ES-I3 (cell line): Measurements from ENCODE around the gene EXOC7.
"Not testable (repeated sequence)": the region's sequence is repeated elsewhere in the genome, so short reads cannot be mapped to it uniquely, and the experiment has no call there.

Experiments used
- H3K36me3 ChIP-seq: 2 replicates; pipeline ENCODE4 v1.6.1; 2013; ENCODE audit warnings: mild to moderate bottlenecking, low read length, control low read depth, moderate library complexity; ENCODE audit not compliant: insufficient read depth
- H3K4me1 ChIP-seq: 2 replicates; pipeline ENCODE4 v1.6.1; 2013; ENCODE audit warnings: mild to moderate bottlenecking, control low read depth, low read length; ENCODE audit not compliant: insufficient read depth
- H3K9ac ChIP-seq: 2 replicates; pipeline ENCODE4 v1.6.1; 2013; ENCODE audit warnings: low read depth, mild to moderate bottlenecking, low read length, moderate library complexity
- H3K9me3 ChIP-seq: 2 replicates; pipeline ENCODE4 v1.6.1; 2013; ENCODE audit warnings: mild to moderate bottlenecking, low read length, moderate library complexity; ENCODE audit not compliant: control insufficient read depth, insufficient read depth

The EXOC7 gene

DNA sequence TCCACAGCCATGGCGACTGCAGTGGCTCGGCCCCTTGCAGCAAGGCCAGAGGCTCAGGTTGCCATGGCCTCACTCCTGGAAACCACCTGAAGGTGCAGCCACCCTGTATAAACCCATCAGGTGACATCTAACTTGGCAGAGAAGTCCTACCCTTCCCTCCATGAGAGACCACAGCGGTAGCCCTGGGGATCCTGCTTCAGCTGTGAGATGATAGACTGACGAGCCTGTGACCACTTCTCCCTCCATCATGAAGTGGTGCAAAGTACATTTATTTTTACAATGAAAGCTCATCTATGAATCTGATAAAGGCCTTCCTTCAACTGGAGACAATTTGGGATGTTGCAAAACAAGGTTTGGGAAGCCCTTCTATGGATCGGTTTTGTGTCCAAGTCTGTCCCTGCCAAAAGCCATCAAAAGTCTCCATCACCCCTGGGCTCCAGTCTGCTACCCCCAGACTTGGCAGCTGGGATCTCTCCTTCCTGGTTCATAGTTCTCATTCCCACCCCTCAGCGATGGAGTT, 22.8 kb downstream of the EXOC7 start:
- no peak overlapping the region for H3K9ac ChIP-seq

DNA sequence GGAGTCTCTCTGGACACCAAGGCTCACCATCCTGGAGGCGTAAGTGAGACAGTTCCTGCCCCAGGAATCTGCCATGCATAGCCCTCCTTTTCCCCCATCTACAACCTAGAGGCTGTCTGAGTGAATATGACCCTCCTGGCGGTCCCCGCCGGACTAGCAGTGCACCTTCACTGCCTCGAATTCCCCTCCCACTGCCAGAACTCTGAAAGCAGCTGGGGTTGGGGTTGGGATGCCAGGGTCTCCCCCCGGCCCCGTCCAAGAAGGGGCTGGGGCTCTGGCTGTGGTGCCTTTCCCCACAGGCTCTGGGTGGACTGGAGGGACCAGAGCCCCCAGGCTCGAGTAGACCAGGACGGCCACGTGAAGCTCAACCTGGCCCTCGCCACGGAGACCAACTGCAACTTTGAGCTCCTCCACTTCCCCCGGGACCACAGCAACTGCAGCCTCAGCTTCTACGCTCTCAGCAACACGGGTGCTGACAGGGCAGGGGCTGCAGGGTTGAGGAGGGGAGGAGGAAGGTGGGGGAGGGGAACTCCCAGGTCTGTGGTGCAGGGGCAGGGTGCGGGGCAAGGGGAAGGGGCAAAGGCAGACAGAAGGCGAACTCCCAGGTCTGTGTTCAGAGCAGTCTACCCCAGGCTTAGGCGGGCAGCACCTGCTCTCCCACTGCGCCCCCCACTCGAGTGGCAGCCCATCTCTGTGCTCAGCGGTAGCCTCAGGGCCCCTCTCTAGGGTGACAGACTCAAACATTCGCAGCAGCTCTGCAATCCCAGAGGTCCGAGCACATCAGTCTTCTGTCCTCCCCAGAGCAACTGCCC, 23.4 kb downstream of the EXOC7 start:
- Histone ChIP-seq H3K9ac (0 out of 2 replicates have a peak overlapping the region, but pooled peaks have one; percentile 4), H3K4me1 (peaks cover 16% of the 10 kb centered on the region; the same call in 1 of the 2 replicates), H3K36me3 (peaks cover 15% of the 10 kb centered on the region; the same call in 1 of the 2 replicates)

More for the DNA sequence above, 22.8 kb downstream of the EXOC7 start:
- H3K9me3 ChIP-seq = no peaks in the 10 kb centered on the region
- peaks cover 20% of the 10 kb centered on the region for H3K36me3 ChIP-seq
- peaks cover 16% of the 10 kb centered on the region; the same call in 1 of the 2 replicates for H3K4me1 ChIP-seq

DNA sequence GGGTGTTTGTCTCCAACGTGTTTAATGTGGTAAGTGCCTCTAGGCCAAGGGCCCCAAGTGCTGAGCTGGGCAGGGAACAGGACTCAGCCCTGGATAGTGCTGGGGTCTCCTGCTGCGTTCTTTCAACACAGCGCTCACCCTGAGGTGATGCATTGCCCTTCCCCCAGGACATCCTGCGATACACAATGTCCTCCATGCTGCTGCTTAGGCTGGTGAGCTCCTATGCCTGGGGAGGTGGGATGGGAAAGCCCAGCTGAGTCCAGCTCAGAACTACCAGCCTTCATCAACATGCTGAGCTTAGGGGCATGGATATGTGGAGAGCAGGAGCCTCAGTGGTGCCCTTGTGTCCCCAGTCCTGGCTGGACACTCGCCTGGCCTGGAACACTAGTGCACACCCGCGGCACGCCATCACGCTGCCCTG, 24.0 kb downstream of the EXOC7 start:
- H3K4me1 ChIP-seq = peaks cover 16% of the 10 kb centered on the region; the same call in 1 of the 2 replicates
- H3K9ac ChIP-seq = 0 out of 2 replicates have a peak overlapping the region, but pooled peaks have one; percentile 4
- H3K9me3 ChIP-seq = no peaks in the 10 kb centered on the region
- peaks cover 9% of the 10 kb centered on the region; the same call in 1 of the 2 replicates for H3K36me3 ChIP-seq

More for the DNA sequence above, 23.4 kb downstream of the EXOC7 start:
- no peaks in the 10 kb centered on the region for H3K9me3 ChIP-seq

DNA sequence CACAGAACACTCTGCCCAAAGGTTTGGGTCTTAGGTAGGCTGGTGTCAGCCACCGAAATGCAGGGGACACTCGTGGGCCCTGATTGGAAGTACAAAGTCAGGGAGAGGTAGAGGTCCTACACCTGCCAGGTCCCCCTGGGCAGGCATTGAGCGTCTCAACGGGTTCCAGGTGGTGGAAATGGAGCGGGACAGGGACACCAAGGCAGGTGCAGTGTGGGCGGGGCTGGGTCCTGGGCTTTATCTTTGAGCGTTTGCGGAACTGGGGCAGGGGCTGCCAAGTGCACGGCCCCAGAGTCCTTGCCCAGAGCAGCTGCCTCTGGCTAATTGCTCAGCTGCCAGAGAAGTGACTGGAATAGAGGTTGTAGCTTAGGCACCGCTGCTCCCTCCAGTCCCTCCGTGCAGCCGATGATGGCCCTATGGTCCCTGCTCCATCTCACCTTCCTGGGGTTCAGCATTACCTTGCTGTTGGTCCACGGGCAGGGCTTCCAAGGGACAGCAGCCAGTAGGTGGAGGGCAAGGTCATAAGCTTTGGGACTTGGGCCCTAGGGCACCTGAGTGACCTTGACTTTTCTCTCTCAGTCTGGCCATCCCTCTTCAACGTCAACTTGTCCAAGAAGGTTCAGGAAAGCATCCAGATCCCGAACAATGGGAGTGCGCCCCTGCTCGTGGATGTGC, 24.6 kb downstream of the EXOC7 start, which contains the start of gene ZACN:
TSS of gene ZACN (plus strand) at position 323 of the 675 bp plus-strand sequence. CDS start at position 406, 83 bp downstream.
- 0 out of 2 replicates have a peak within 1 kb of the TSS, but pooled peaks have one; percentile 4 for H3K9ac ChIP-seq
- 0 out of 2 replicates have a peak, but pooled peaks cover 5% of the 10 kb centered on the region for H3K36me3 ChIP-seq
- peaks cover 16% of the 10 kb centered on the region; the same call in 1 of the 2 replicates for H3K4me1 ChIP-seq
- no peaks in the 10 kb centered on the region for H3K9me3 ChIP-seq

DNA sequence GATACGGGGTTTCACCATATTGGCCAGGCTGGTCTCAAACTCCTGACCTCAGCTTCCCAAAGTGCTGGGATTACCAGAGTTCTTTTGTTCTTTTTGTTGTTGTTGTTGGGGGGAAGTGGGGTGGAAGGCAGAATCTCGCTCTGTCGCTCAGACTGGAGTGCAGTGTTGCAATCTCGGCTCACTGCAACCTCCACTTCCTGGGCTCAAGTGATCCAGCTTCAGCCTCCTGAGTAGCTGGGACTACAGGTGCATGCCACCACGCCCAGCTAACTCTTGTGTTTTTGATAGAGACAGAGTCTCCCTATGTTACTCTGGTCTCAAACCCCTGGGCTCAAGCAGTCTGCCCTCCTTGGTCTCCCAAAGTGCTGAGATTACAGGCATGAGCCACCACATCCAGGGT, 25.2 kb downstream of the EXOC7 start:
- not testable (repeated sequence) for H3K9me3 ChIP-seq, H3K36me3 ChIP-seq, H3K9ac ChIP-seq
- H3K4me1 ChIP-seq = peaks cover 16% of the 10 kb centered on the region; the same call in 1 of the 2 replicates

DNA sequence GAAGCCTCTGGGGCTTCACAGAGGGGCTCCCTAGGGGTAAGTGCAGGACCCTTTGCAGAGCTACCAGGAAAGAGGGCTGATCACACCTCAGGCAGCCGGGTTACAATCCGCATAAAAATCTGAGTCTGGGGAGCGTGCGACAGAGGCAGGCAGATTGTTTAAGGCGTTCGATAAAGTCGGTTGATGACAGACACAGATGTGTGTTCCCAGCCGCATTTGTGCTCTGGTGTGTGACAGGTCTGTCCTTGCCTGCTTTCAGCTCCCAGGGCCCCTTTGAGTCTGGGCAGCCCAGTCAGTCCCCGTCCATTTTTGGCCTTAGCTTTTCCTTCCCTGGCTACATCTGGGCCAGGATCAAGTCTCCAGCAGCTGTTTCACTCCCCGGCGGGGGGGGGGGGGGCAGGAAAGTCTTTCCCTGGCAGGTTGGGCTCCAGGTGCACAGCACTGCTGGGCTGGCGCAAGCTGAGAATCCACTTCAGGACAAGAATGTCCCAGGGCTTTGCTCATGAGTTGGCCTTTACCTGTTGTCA, 25.9 kb downstream of the EXOC7 start:
- no peak overlapping the region for H3K9ac ChIP-seq
- H3K36me3 ChIP-seq = 0 out of 2 replicates have a peak, but pooled peaks cover 3% of the 10 kb centered on the region
- H3K4me1 ChIP-seq = peaks cover 16% of the 10 kb centered on the region; the same call in 1 of the 2 replicates
- no peaks in the 10 kb centered on the region for H3K9me3 ChIP-seq

DNA sequence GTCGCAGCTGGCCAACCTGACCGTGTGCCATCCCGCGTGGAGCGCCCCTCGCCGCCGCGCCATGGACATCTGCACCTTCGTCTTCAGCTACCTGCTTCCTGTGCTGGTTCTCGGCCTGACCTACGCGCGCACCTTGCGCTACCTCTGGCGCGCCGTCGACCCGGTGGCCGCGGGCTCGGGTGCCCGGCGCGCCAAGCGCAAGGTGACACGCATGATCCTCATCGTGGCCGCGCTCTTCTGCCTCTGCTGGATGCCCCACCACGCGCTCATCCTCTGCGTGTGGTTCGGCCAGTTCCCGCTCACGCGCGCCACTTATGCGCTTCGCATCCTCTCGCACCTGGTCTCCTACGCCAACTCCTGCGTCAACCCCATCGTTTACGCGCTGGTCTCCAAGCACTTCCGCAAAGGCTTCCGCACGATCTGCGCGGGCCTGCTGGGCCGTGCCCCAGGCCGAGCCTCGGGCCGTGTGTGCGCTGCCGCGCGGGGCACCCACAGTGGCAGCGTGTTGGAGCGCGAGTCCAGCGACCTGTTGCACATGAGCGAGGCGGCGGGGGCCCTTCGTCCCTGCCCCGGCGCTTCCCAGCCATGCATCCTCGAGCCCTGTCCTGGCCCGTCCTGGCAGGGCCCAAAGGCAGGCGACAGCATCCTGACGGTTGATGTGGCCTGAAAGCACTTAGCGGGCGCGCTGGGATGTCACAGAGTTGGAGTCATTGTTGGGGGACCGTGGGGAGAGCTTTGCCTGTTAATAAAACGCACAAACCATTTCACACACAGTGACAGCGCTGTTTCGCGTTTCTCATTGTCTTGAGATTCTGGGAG, 26.6 kb downstream of the EXOC7 start:
- Histone ChIP-seq H3K36me3 (no peaks in the 10 kb centered on the region), H3K9me3 (no peaks in the 10 kb centered on the region), H3K4me1 (peaks cover 16% of the 10 kb centered on the region; the same call in 1 of the 2 replicates), H3K9ac (peak overlapping the region; percentile 13; the same call in 1 of the 2 replicates)

DNA sequence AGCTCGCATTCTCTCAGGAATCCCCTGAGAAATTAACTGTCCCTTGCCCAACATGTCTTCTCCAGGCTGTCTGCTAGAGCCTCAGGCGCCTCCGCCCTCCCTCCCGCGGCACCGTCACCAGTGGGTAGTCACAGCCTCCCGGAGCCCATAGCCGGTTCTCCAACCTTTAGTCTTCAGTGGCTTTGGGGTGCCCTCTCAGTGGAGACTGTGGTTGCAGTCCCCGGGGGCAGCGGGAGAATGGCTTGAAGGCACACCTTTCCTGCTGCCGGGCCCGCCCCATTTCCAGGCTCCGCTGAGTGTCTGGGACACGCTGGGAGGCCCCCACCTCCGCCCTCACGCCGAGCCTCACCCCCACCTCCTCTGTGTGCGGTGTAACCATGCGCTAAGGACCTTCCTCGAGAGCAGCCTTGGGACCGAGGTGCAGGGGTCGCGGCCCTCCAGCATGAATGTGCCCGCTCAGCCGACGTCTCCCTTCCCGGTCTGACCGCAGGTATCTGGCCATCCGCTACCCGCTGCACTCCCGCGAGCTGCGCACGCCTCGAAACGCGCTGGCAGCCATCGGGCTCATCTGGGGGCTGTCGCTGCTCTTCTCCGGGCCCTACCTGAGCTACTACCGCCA, 27.3 kb downstream of the EXOC7 start:
- Histone ChIP-seq H3K4me1 (peaks cover 16% of the 10 kb centered on the region; the same call in 1 of the 2 replicates), H3K9me3 (no peaks in the 10 kb centered on the region)

DNA sequence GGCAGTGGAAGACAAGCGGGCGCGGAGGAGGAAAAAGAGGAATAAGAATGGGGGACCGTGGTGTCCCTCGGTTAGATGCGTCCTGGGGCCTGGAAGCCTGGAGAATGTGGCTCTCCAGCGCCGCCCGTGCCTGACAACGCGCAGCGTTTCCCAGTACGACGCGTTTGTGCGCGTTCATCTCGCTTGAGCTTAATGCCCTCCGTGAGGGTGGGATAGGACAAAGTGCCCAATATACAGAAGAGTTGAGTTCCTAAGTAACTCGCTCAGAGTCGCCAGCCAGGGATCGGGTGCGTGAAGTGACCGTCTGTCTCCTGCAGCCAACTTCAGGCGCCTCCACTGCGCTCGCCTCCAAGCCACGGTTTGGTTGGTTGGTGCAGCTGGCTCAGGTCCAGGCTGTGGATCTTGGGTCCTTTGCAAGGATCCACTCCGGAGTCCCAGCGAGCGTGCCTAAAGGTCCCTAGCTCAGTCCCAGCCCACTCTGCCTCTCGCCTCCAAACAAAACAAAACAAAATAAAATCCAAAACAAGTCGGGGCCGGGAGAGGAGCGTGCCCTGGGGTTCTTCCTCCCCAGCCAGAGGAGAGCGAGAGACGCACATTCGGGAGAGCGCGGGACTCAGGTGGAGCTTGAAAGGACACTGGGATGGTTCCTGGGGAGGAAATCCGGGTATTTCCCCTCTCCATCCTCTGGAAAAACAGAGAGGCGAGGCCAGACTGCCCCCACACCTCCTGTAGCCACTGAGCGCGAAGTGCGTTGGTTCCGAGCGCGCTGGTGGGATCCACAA, 28.0 kb downstream of the EXOC7 start:
- H3K9me3 ChIP-seq = no peaks in the 10 kb centered on the region
- peak overlapping the region; percentile 30; the same call in 1 of the 2 replicates for H3K9ac ChIP-seq
- H3K36me3 ChIP-seq = no peaks in the 10 kb centered on the region
- H3K4me1 ChIP-seq = peaks cover 14% of the 10 kb centered on the region

More for the DNA sequence above, 27.3 kb downstream of the EXOC7 start:
- H3K9ac ChIP-seq = peak overlapping the region; percentile 30; the same call in 1 of the 2 replicates
- no peaks in the 10 kb centered on the region for H3K36me3 ChIP-seq

DNA sequence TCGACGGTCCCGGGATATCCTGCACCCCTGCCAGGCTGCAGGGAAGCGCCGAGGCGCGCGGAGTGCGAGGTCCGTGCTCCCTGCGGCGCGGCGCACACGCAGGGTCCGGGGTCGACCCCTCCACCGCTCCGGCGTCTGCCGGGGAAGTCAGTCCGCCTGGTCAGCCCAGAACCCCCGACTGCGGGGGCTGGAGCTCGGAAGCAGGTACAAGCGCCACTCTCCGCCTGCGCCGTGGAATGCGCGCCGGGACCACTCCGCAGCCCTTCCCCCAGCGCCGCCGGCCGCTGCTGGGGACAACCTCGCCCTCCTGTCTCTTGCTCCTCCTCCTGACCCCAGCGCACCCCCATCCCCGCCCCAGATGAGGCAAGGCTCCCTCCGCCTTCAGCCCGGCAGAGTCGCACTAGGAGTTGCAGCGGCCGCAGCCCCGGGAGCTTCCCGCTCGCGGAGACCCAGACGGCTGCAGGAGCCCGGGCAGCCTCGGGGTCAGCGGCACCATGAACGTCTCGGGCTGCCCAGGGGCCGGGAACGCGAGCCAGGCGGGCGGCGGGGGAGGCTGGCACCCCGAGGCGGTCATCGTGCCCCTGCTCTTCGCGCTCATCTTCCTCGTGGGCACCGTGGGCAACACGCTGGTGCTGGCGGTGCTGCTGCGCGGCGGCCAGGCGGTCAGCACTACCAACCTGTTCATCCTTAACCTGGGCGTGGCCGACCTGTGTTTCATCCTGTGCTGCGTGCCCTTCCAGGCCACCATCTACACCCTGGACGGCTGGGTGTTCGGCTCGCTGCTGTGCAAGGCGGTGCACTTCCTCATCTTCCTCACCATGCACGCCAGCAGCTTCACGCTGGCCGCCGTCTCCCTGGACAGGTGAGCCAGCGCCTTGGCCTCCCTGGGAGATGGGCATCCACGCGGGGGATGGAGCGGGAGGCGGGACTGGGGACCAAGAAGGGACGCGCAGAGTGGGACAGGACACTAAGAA, 28.9 kb downstream of the EXOC7 start, which contains the start of gene GALR2:
TSS of gene GALR2 (plus strand) at position 392 of the 974 bp plus-strand sequence. CDS start at position 495, 103 bp downstream.
- Histone ChIP-seq H3K36me3 (no peaks in the 10 kb centered on the region), H3K9me3 (no peaks in the 10 kb centered on the region), H3K4me1 (peaks cover 10% of the 10 kb centered on the region), H3K9ac (peak within 1 kb of the TSS; percentile 30; the same call in 1 of the 2 replicates)

DNA sequence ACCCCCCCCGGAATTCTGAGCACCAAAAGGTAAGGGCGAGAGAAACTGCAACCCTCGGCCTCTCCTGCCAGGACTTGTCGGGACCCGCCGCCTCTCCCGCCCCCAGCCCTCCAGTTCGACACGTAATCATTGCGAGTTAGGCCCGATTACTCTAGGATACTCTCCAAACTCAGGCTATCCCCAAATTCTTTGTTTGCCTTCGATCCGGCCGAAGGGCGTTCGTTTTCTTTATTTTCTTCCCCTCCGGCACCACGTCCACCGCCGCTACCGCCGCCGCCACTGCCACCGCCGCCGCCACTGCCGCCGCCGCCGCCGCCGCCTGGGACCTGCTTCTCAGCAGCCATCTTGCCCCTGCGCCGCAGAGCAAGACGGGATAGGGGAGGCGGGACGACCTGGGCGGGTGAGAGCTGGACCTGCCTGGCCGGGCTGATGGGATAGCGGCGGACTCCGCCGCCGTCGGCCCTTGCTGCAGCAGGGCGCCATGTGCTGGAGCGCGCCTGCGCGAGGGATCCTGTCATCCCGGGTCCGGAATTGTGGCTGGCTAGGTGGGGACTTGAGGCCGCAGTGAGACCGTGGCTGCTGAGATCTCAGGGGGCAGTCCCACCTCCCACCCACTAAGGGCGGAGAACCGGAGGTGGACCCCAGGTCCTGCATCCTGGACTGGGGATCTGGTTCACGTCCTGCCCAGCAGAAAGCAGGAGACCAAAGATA, 31.3 kb downstream of the EXOC7 start, which contains the start of gene SRP68:
TSS of gene SRP68 (minus strand) at position 370 of the 711 bp plus-strand sequence. CDS start at position 344, 26 bp downstream.
- Histone ChIP-seq H3K9me3 (no peaks in the 10 kb centered on the region), H3K36me3 (peaks cover 3% of the 10 kb centered on the region; the same call in 1 of the 2 replicates), H3K4me1 (peaks cover 4% of the 10 kb centered on the region), H3K9ac (peak within 1 kb of the TSS; percentile 86)
